HepG2 (cell line): ENCODE data around the gene TAS1R1. TPM values are rescaled to one million over a fixed set of nuclear protein-coding genes. Genes with fewer than 3 reads are reported as not detected.

Experiments
- AKAP8 ChIP-seq: sonication (generic); formaldehyde crosslinking; IDR thresholded peaks from 2 replicates; pipeline ENCODE4 v1.5.1; 2020; ENCODE audit warnings: mild to moderate bottlenecking, missing genetic modification reagents
- CENPT ChIP-seq: sonication (generic); formaldehyde crosslinking; IDR thresholded peaks from 2 replicates; pipeline ENCODE4 v1.8.0; 2022; ENCODE audit warnings: low read depth, mild to moderate bottlenecking, moderate library complexity, missing genetic modification reagents
- FOXK2 ChIP-seq: fragments of 450-650 bp; IDR thresholded peaks from 2 replicates; pipeline ENCODE4 v1.6.1; 2016
- FOXM1 ChIP-seq: sonication (generic); formaldehyde crosslinking; IDR thresholded peaks from 2 replicates; pipeline ENCODE4 v1.5.0; 2020; ENCODE audit warnings: missing genetic modification reagents
- HIVEP1 ChIP-seq: sonication (generic); formaldehyde crosslinking; IDR thresholded peaks from 2 replicates; pipeline ENCODE4 v1.4.0; 2020; ENCODE audit warnings: mild to moderate bottlenecking, missing genetic modification reagents
- HOXA7 ChIP-seq: sonication (generic); formaldehyde crosslinking; IDR thresholded peaks from 2 replicates; pipeline ENCODE4 v1.8.1; 2022; ENCODE audit warnings: mild to moderate bottlenecking, missing genetic modification reagents, moderate library complexity
- LCORL ChIP-seq, 2 experiments: fragments of 450-650 bp in 1 of 2; sonication (generic) in 1 of 2; formaldehyde crosslinking in 1 of 2; IDR thresholded peaks; 2 replicates each; pipeline versions ENCODE4 v1.5.0 to v1.6.1; 2017 to 2020; ENCODE audit warnings: antibody characterized with exemption in 1 of 2, missing genetic modification reagents in 1 of 2
- PAF1 ChIP-seq: IDR thresholded peaks from 2 replicates; pipeline ENCODE4 v1.6.1; 2016; ENCODE audit warnings: missing genetic modification reagents, missing compliant biosample characterization
- PLRG1 ChIP-seq: fragments of 450-650 bp; conservative IDR thresholded peaks from 2 replicates; pipeline ENCODE4 v1.6.1; 2016
- PTBP1 ChIP-seq: fragments of 200-400 bp; formaldehyde crosslinking; IDR thresholded peaks from 2 replicates; pipeline ENCODE4 v1.6.1; 2018; ENCODE audit warnings: low read length, low read depth; ENCODE audit not compliant: poor library complexity, severe bottlenecking
- SAP130 ChIP-seq: IDR thresholded peaks from 2 replicates; pipeline ENCODE4 v1.6.1; 2016; ENCODE audit warnings: low read depth
- SNAPC2 ChIP-seq: sonication (generic); formaldehyde crosslinking; IDR thresholded peaks from 2 replicates; pipeline ENCODE4 v1.8.1; 2022; ENCODE audit warnings: mild to moderate bottlenecking, missing genetic modification reagents
- YEATS2 ChIP-seq: sonication (generic); formaldehyde crosslinking; IDR thresholded peaks from 2 replicates; pipeline ENCODE4 v1.4.0; 2020; ENCODE audit warnings: missing genetic modification reagents, borderline replicate concordance
- ZBTB44 ChIP-seq: sonication (generic); formaldehyde crosslinking; IDR thresholded peaks from 2 replicates; pipeline ENCODE4 v1.4.0; 2020; ENCODE audit warnings: missing genetic modification reagents
- ZNF30 ChIP-seq: sonication (generic); formaldehyde crosslinking; IDR thresholded peaks from 2 replicates; pipeline ENCODE4 v1.5.0; 2020; ENCODE audit warnings: mild to moderate bottlenecking, missing genetic modification reagents
- ZNF720 ChIP-seq: sonication (generic); formaldehyde crosslinking; IDR thresholded peaks from 2 replicates; pipeline ENCODE4 v1.4.0; 2020; ENCODE audit warnings: missing genetic modification reagents
- ZNF761 ChIP-seq: sonication (generic); formaldehyde crosslinking; conservative IDR thresholded peaks from 2 replicates; pipeline ENCODE4 v1.4.0; 2020; ENCODE audit warnings: mild to moderate bottlenecking, missing genetic modification reagents
- ZNF772 ChIP-seq: sonication (generic); formaldehyde crosslinking; IDR thresholded peaks from 2 replicates; pipeline ENCODE4 v1.5.0; 2020; ENCODE audit warnings: mild to moderate bottlenecking, missing genetic modification reagents
- ZSCAN21 ChIP-seq: sonication (generic); formaldehyde crosslinking; IDR thresholded peaks from 2 replicates; pipeline ENCODE4 v1.8.0; 2022; ENCODE audit warnings: mild to moderate bottlenecking, missing genetic modification reagents, moderate library complexity, borderline replicate concordance
- polyA plus RNA-seq, 8 experiments: library from polyadenylated mRNA; depleted of rRNA in 3 of 8; stranded (reverse) in 7 of 8; unstranded in 1 of 8; fragments of >200 nt; fragmentation: Illumina TruSeq in 4 of 8; extraction: Trizol in 4 of 8; gene quantifications; 2 replicates each; pipeline versions ENCODE4 v1.2.1 to v1.2.3, GENCODE V29; 2011 to 2016; ENCODE audit warnings: low read depth in 4 of 8, missing spikeins in 1 of 8, mixed read lengths in 1 of 8; ENCODE audit not compliant: insufficient read depth in 1 of 8
- total RNA-seq, 5 experiments: library from RNA; depleted of rRNA; stranded (reverse); fragments of >200 nt; fragmentation: Illumina TruSeq; extraction: Trizol; gene quantifications; 2 replicates each; pipeline ENCODE4 v1.2.3, GENCODE V29; 2016; ENCODE audit warnings: low read depth in 1 of 5
- TF ChIP-seq, protein P1 (sequence below): sonication (generic); formaldehyde crosslinking; IDR thresholded peaks from 2 replicates; pipeline ENCODE4 v1.5.0; 2020; ENCODE audit warnings: missing genetic modification reagents
- TF ChIP-seq, protein P2 (sequence below): sonication (generic); formaldehyde crosslinking; IDR thresholded peaks from 2 replicates; pipeline ENCODE4 v1.5.1; 2020; ENCODE audit warnings: mild to moderate bottlenecking, moderate library complexity, missing genetic modification reagents
- TF ChIP-seq, protein P3 (sequence below): sonication (generic); formaldehyde crosslinking; IDR thresholded peaks from 2 replicates; pipeline ENCODE4 v1.4.0; 2020; ENCODE audit warnings: low read depth, missing genetic modification reagents

Gene TAS1R1
- total and polyA plus RNA-seq, 2 of the 13 experiments (the other 11 are each of a cell fraction or from before 2014, with no cell fraction given) = 1.4 to 1.6 TPM

DNA sequence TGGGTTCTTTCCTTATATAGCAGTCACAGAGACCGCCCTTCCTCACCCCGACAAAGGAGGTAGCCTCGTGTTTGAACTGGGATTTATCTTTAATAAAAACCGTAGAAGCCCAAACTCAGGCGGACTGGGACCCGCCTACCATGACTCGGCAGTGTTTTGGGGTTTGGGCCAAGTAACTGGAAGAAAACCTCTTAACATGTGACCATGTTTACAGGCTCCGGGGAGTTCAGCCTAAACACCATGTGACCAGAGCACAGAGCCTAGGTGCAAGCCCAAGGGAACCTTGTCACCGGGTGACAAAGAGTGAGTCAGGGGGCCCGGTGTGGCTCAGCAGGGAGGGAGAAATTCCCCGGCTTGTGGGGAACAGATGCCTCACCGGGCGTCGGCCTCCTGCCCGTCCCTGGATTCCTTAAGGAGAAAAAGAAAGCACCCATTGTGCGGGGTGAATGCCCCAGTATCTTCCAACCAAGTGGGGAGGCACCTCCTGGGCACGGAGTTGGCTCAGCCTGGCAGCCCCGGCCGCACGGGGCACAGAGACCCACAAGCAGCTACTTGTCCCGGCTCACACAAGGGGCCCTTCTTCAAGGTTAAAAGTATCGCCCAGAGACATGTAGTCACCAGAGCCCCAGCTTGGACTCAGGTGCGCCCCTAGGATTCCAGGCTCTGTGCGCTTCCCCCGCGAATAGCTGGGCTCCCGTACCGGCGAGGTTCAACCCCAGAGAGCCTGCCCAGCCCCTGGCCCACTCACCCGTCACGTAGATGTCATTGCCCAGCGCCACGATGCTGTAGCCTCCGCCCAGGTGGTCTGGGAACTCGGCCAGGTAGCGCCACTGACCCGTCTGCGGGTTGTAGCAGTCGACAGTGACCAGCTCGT is 46.2 kb downstream of the TAS1R1 start (continued):
- TF ChIP-seq, protein P1, sequence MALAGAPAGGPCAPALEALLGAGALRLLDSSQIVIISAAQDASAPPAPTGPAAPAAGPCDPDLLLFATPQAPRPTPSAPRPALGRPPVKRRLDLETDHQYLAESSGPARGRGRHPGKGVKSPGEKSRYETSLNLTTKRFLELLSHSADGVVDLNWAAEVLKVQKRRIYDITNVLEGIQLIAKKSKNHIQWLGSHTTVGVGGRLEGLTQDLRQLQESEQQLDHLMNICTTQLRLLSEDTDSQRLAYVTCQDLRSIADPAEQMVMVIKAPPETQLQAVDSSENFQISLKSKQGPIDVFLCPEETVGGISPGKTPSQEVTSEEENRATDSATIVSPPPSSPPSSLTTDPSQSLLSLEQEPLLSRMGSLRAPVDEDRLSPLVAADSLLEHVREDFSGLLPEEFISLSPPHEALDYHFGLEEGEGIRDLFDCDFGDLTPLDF = no peak
- TF ChIP-seq ZNF761 (peak; percentile 19; the same call in 1 of the 2 replicates), ZBTB44 (CRISPR knock-in tag) (no peak), PTBP1 (no peak), SAP130 (peak; percentile 97), CENPT (CRISPR knock-in tag) (peak; percentile 2; the same call in 1 of the 2 replicates), HIVEP1 (CRISPR knock-in tag) (peak; percentile 36; the same call in 1 of the 2 replicates), AKAP8 (0 out of 2 replicates have a peak, but pooled peaks have one; percentile 6), ZNF30 (no peak), HOXA7 (CRISPR knock-in tag) (no peak), PAF1 (CRISPR knock-in tag) (no peak), PLRG1 (no peak), ZNF772 (0 out of 2 replicates have a peak, but pooled peaks have one; percentile 41), LCORL (IDR thresholded peaks at IDR 0.05) (no peak), LCORL (CRISPR knock-in tag; IDR thresholded peaks at IDR 0.05) (peak; percentile 63; the same call in 1 of the 2 replicates), FOXM1 (CRISPR knock-in tag) (no peak), ZNF720 (CRISPR knock-in tag) (no peak), ZSCAN21 (0 out of 2 replicates have a peak, but pooled peaks have one; percentile 1), FOXK2 (peak; percentile 96), SNAPC2 (no peak), YEATS2 (CRISPR knock-in tag) (0 out of 2 replicates have a peak, but pooled peaks have one; percentile 16)
- TF ChIP-seq, protein P2, sequence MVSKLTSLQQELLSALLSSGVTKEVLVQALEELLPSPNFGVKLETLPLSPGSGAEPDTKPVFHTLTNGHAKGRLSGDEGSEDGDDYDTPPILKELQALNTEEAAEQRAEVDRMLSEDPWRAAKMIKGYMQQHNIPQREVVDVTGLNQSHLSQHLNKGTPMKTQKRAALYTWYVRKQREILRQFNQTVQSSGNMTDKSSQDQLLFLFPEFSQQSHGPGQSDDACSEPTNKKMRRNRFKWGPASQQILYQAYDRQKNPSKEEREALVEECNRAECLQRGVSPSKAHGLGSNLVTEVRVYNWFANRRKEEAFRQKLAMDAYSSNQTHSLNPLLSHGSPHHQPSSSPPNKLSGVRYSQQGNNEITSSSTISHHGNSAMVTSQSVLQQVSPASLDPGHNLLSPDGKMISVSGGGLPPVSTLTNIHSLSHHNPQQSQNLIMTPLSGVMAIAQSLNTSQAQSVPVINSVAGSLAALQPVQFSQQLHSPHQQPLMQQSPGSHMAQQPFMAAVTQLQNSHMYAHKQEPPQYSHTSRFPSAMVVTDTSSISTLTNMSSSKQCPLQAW (CRISPR knock-in tag) = peak; percentile 41; the same call in 1 of the 2 replicates
- TF ChIP-seq, protein P3, sequence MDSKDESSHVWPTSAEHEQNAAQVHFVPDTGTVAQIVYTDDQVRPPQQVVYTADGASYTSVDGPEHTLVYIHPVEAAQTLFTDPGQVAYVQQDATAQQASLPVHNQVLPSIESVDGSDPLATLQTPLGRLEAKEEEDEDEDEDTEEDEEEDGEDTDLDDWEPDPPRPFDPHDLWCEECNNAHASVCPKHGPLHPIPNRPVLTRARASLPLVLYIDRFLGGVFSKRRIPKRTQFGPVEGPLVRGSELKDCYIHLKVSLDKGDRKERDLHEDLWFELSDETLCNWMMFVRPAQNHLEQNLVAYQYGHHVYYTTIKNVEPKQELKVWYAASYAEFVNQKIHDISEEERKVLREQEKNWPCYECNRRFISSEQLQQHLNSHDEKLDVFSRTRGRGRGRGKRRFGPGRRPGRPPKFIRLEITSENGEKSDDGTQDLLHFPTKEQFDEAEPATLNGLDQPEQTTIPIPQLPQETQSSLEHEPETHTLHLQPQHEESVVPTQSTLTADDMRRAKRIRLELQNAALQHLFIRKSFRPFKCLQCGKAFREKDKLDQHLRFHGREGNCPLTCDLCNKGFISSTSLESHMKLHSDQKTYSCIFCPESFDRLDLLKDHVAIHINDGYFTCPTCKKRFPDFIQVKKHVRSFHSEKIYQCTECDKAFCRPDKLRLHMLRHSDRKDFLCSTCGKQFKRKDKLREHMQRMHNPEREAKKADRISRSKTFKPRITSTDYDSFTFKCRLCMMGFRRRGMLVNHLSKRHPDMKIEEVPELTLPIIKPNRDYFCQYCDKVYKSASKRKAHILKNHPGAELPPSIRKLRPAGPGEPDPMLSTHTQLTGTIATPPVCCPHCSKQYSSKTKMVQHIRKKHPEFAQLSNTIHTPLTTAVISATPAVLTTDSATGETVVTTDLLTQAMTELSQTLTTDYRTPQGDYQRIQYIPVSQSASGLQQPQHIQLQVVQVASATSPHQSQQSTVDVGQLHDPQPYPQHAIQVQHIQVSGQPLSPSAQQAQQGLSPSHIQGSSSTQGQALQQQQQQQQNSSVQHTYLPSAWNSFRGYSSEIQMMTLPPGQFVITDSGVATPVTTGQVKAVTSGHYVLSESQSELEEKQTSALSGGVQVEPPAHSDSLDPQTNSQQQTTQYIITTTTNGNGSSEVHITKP = no peak
